Peyer's patch (tissue), 4 donors: ENCODE data around the gene PAK6.

Experiments
- CTCF ChIP-seq, 6 experiments: fragments of 450-650 bp in 4 of 6; fragments of 200-600 bp in 2 of 6; sonication (generic) in 1 of 6; IDR thresholded peaks; one replicate each; pipeline ENCODE4 v1.5.1; 2017 to 2019; ENCODE audit warnings: antibody characterized with exemption in 6 of 6, mild to moderate bottlenecking in 3 of 6, moderate library complexity in 1 of 6
- POLR2A ChIP-seq, 2 donors: fragments of 450-650 bp; IDR thresholded peaks; one replicate each; pipeline ENCODE4 v1.5.1; 2017; ENCODE audit warnings: antibody characterized with exemption in 2 of 2, mild to moderate bottlenecking in 2 of 2, moderate library complexity in 2 of 2

GRCh38 chr15:40298216-40298935 is 59.5 kb downstream of the PAK6 start:
- no peak for TF ChIP-seq CTCF (IDR thresholded peaks at IDR 0.05)
- no peak for TF ChIP-seq POLR2A (IDR thresholded peaks at IDR 0.05)
